ENCODE data around the gene SIRT3. TPM values are rescaled to one million over a fixed set of nuclear protein-coding genes. Genes with fewer than 3 reads are reported as not detected.

SIRT3 gene
- total RNA-seq, 1 donor from 2014 or later = 11.4 TPM

DNA sequence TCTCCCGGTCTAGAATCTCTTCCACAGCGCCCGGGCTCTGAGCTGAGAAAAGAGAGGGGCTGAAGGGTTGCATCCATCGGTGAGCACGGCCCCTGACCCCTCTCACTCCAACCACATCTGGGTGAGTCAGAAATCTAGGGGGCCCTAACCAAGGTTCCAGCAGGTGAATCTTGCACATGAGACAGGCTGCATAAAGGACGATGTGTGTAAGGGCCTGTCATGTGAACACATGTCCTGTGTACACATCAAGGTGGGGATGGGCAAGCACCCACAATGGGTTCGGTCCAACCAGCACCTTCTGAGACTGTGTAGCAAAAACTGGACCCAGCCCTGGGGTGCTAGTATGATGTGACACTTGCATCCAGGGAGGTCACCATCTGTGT is 30.1 kb downstream of the SIRT3 start:
- DNase-seq (ENCODE audit: low read depth) = no peak
- no peaks in the 10 kb centered on the region for H3K27me3 ChIP-seq (ENCODE audit: control insufficient read depth, insufficient read depth, low read length)
- H3K4me3 ChIP-seq (ENCODE audit: low read depth, low read length) = peak overlapping the region; percentile 90
- TF ChIP-seq, protein P1, sequence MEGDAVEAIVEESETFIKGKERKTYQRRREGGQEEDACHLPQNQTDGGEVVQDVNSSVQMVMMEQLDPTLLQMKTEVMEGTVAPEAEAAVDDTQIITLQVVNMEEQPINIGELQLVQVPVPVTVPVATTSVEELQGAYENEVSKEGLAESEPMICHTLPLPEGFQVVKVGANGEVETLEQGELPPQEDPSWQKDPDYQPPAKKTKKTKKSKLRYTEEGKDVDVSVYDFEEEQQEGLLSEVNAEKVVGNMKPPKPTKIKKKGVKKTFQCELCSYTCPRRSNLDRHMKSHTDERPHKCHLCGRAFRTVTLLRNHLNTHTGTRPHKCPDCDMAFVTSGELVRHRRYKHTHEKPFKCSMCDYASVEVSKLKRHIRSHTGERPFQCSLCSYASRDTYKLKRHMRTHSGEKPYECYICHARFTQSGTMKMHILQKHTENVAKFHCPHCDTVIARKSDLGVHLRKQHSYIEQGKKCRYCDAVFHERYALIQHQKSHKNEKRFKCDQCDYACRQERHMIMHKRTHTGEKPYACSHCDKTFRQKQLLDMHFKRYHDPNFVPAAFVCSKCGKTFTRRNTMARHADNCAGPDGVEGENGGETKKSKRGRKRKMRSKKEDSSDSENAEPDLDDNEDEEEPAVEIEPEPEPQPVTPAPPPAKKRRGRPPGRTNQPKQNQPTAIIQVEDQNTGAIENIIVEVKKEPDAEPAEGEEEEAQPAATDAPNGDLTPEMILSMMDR (IDR thresholded peaks at IDR 0.05; ENCODE audit: insufficient read depth, low read length, poor library complexity, severe bottlenecking) = no peak
- H3K36me3 ChIP-seq (ENCODE audit: control insufficient read depth, insufficient read depth, low read length) = peaks cover 8% of the 10 kb centered on the region

DNA sequence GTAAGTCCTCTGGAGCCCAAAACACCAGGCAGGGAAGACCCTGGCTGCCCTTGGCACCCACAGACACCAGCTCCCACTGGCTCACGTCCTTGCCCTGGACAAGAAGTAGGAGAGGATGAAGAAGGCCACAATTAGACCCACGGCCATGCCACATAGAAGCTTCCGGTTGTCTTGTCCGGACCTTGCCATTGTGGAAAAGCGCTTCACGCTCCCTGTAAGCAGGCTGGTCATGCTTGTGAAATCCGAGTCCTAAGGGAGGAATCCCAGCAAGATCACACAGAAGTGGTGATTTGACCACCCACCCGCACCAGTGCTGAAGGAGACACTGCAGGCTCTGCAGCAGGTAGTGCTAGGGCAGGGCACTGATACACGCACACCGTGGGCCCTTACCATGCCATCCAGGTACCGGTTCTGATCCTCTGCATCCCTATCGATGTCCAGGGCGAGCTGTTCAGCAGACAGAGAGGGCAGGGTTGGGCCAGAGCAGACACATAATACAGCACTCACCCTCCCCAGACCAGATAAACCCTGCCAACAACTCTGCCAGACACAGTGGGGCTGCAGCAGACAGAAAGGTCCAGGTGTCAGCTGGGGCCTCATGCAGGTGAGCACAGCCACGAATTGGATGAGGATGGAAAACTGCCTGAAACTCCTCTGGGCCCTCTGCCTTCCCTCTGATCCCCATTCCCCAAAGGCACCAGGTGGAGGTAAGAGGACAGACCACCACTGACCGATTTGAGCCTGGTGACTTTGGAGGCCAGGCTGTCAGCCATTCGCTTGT is 30.7 kb downstream of the SIRT3 start:
- TF ChIP-seq, protein P1 (IDR thresholded peaks at IDR 0.05; ENCODE audit: insufficient read depth, low read length, poor library complexity, severe bottlenecking) = no peak
- Histone ChIP-seq H3K4me3 (ENCODE audit: low read depth, low read length) (no peak overlapping the region), H3K27me3 (ENCODE audit: control insufficient read depth, insufficient read depth, low read length) (no peaks in the 10 kb centered on the region), H3K36me3 (ENCODE audit: control insufficient read depth, insufficient read depth, low read length) (peaks cover 4% of the 10 kb centered on the region)
- DNase-seq (ENCODE audit: low read depth) = no peak

DNA sequence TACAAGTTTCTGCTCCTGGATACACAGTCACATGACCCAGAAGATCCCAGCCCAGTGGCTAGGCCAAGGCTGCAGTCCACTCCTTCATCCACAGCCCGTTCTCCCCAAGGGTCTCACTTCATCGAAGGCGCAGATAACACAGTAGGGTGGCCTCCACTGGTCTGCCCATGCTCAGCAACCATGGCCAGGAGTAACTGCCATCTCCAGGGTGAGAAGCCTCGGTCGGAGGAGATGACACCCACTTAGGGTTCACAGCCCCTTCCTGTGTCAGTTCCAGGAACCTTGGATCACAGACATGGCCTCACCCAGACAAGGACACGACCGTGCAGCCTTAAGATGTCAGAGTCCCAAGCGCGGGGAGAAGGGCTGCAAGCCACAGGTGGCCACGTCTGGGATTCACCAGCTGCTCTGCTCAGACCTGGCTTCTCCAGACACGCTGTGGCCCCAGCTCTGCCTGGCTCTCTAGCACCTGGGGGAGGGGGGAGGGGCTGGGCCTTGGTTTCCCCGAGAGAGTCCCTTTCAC is 31.5 kb downstream of the SIRT3 start:
- DNase-seq (ENCODE audit: low read depth) = no peak
- Histone ChIP-seq H3K4me3 (ENCODE audit: low read depth, low read length) (no peak overlapping the region), H3K36me3 (ENCODE audit: control insufficient read depth, insufficient read depth, low read length) (peaks cover 1% of the 10 kb centered on the region), H3K27me3 (ENCODE audit: control insufficient read depth, insufficient read depth, low read length) (no peaks in the 10 kb centered on the region)
- TF ChIP-seq, protein P1 (IDR thresholded peaks at IDR 0.05; ENCODE audit: insufficient read depth, low read length, poor library complexity, severe bottlenecking) = no peak

DNA sequence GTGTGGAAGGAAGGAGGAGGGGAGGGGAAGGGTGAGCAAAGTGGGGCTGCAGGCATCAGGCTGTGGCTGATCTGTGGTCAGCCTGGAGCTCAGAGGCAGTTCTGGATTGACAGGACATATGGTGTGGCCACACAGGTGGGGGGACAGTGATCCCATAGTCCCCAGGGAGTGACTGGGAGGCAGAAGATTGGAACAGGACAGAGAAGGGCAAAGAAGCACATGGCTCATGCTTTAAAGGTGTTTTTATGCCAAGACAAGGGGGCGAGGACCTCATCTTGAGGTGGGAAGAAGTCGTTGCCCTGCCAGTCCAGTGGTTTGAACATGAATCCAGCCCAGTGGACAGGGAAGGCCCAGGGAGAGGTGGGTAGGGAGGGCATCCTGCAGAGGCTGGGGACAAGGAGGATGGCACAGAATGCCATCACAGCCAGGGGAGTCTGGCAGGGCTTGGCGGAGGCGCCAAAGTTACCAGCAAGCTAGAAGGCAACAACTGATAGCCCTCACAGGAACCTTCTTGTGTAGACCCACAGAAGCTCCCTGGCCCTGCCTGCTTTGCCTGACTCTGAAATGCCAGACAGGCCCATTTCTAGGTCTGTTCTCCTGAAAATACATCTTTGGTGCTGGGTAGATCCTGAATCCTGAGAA is 32.1 kb downstream of the SIRT3 start:
- Histone ChIP-seq H3K36me3 (ENCODE audit: control insufficient read depth, insufficient read depth, low read length) (no peaks in the 10 kb centered on the region), H3K4me3 (ENCODE audit: low read depth, low read length) (no peak overlapping the region), H3K27me3 (ENCODE audit: control insufficient read depth, insufficient read depth, low read length) (no peaks in the 10 kb centered on the region)
- DNase-seq (ENCODE audit: low read depth) = no peak
- TF ChIP-seq, protein P1 (IDR thresholded peaks at IDR 0.05; ENCODE audit: insufficient read depth, low read length, poor library complexity, severe bottlenecking) = no peak

DNA sequence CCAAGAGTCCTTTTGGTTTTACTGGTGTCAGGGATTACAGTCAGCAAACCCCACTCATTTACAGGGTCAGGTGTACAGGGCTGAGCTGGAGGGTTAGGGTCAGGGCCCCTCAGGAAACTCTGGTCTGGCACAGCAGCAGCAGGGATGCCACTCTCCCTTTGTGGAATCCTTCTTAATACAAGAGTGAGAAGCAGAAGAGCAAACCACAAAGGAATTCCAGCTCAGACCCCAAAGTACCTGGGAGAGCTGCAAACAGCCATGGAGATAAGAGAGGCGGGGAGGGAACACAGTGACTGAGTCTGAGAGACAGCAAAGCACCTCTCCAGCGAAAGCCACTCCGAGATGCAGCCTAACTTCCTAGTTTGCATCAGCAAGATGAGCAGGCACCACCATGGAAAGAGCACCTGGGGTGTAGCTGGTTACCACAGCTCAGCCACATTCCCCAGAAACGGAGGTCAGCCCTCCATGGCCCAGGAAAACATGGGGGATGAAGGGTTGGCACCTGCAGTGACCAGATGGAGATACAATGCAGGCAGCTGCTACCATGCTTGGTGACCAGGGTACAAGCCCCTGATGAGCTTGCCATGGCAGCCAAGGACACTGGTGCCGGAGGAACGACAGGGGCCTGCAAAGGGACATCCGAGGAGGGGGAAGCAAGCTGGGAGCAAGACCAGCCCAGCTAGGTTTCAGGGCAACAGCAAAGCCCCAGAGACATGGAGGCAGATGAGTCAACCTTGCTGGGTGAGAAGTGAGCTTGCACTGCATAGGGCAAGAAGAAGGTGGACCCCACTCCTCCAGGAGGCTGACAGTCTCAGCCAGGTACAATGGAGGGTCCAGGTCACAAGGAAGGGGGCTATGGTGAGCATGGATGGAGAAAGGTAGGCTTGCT is 32.8 kb downstream of the SIRT3 start:
- Histone ChIP-seq H3K36me3 (ENCODE audit: control insufficient read depth, insufficient read depth, low read length) (no peaks in the 10 kb centered on the region), H3K27me3 (ENCODE audit: control insufficient read depth, insufficient read depth, low read length) (no peaks in the 10 kb centered on the region), H3K4me3 (ENCODE audit: low read depth, low read length) (no peak overlapping the region)
- DNase-seq (ENCODE audit: low read depth) = no peak
- TF ChIP-seq, protein P1 (IDR thresholded peaks at IDR 0.05; ENCODE audit: insufficient read depth, low read length, poor library complexity, severe bottlenecking) = no peak

All from kidney epithelial cell (primary cell).